Activated naive CD4-positive, alpha-beta T cell treated with anti-CD3 and anti-CD28 coated beads for 36 hours (primary cell): ENCODE results near the gene AKT1. TPM values are rescaled to one million over a fixed set of nuclear protein-coding genes. Genes with fewer than 3 reads are reported as not detected.

Source experiments
- CTCF ChIA-PET: fragments of 350-600 bp; sonication (Branson Sonifier 250); formaldehyde crosslinking; loops from one replicate; lab custom pipeline; 2021; ENCODE audit warnings: antibody characterized with exemption; lab: Charles Lee
- DNase-seq: peaks from one replicate; pipeline ENCODE4 v3.0.0-alpha.2; 2020
- H3K27ac Mint-ChIP-seq: one replicate; pipeline ENCODE4 v1.8.0; 2021; ENCODE audit warnings: mild to moderate bottlenecking, mixed read lengths
- H3K27me3 Mint-ChIP-seq: one replicate; pipeline ENCODE4 v1.8.0; 2021; ENCODE audit warnings: low read depth, mixed read lengths
- H3K36me3 Mint-ChIP-seq: one replicate; pipeline ENCODE4 v1.8.0; 2021; ENCODE audit warnings: low read depth, mixed read lengths
- H3K4me1 Mint-ChIP-seq: one replicate; pipeline ENCODE4 v1.8.0; 2021; ENCODE audit warnings: low read depth, mixed read lengths
- H3K4me3 Mint-ChIP-seq: one replicate; pipeline ENCODE4 v1.8.0; 2021; ENCODE audit warnings: mild to moderate bottlenecking, moderate library complexity, mixed read lengths
- H3K9me3 Mint-ChIP-seq: one replicate; pipeline ENCODE4 v1.8.0; 2021; ENCODE audit warnings: mixed read lengths
- intact Hi-C: fragments of 100-400 bp; cut with micrococcal nuclease; formaldehyde crosslinking; loops from one replicate; pipeline ENCODE4 v1.15.1; 2023
- total RNA-seq, 2 experiments: library from RNA; stranded (reverse); gene quantifications; one replicate each; pipeline ENCODE4 v1.2.3, GENCODE V29; 2021

AKT1 gene
- total RNA-seq, 2 experiments from 2014 or later = 114 to 115 TPM

GRCh38 chr14:104801520-104802393, 6.2 kb upstream of the AKT1 start:
- CTCF ChIA-PET = interaction anchor here (2.3 kb wide), 1 partner anchor 24 kb away, joined by 4 read pairs; no protein-coding TSS in a partner anchor
- H3K4me3 Mint-ChIP-seq = peak overlapping the region; percentile 78
- DNase-seq = no peak
- intact Hi-C loops = loop anchor here (2.0 kb wide), 2 partner anchors 33 to 49 kb away; partner anchors contain the start of gene SIVA1
- no peaks in the 10 kb centered on the region for H3K27me3 Mint-ChIP-seq
- peaks cover 21% of the 10 kb centered on the region for H3K4me1 Mint-ChIP-seq
- H3K36me3 Mint-ChIP-seq = peaks cover 2% of the 10 kb centered on the region
- H3K27ac Mint-ChIP-seq = no peak overlapping the region
- H3K9me3 Mint-ChIP-seq = no peaks in the 10 kb centered on the region

GRCh38 chr14:104800771-104801519, 5.4 kb upstream of the AKT1 start, which contains the start of gene ZBTB42:
Gene ZBTB42, plus strand, starts transcription at chr14:104801101. Its CDS starts 97 bp downstream, at chr14:104801198.
- no peak within 1 kb of the TSS for H3K27ac Mint-ChIP-seq
- H3K4me3 Mint-ChIP-seq = peak within 1 kb of the TSS; percentile 78
- intact Hi-C loops = loop anchor here (2.0 kb wide), 2 partner anchors 32 to 48 kb away; partner anchors contain the start of gene SIVA1
- peaks cover 24% of the 10 kb centered on the region for H3K4me1 Mint-ChIP-seq
- H3K27me3 Mint-ChIP-seq = no peaks in the 10 kb centered on the region
- CTCF ChIA-PET = interaction anchor here (0.9 to 2.3 kb wide), 2 partner anchors 16 to 25 kb away, joined by 3 to 4 read pairs; no protein-coding TSS in a partner anchor
- peak; percentile 75 for DNase-seq
- peaks cover 2% of the 10 kb centered on the region for H3K36me3 Mint-ChIP-seq
- no peaks in the 10 kb centered on the region for H3K9me3 Mint-ChIP-seq

DNA sequence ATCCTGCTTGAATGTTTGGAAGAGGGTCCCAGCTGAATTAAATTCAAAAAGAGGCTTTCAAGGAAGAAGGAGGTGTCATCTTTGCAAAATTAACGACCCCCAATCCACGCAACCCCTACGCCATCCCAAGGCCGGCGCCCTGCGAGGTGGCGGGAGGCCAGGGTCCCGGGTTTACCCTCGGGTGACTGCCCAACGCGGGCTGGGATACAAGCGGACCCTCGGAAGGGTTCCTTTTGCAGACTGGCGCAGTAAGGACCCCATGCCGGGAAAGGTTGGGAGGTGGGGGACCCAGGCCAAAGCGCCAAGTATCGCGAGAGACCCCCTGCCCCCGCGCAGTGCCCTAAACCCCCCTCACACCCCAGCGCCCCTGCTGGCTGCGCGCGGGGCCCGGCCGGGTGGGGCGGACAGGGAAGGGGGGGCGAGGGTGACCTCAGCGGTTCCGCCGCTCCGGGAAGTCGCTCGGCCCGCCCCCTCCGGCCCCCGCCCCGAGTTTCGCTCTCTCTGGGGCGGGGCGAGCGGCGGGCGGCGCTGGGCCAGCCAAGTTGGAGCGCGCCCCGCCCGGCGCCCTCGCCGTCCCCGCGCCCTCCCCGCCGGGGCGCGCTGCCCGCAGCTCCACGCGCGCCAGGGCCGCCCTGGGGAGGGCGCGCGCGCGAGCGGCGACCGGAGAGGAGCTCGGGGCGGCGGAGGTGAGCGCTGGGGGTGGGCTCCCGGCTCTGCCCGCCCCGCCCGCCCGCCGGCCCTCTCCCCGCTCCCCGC, 4.6 kb upstream of the AKT1 start:
- peak; percentile 77 for DNase-seq
- Mint-ChIP-seq H3K27ac (no peak overlapping the region), H3K4me1 (peaks cover 24% of the 10 kb centered on the region), H3K36me3 (peaks cover 2% of the 10 kb centered on the region), H3K27me3 (no peaks in the 10 kb centered on the region), H3K4me3 (peak overlapping the region; percentile 3), H3K9me3 (no peaks in the 10 kb centered on the region)
- intact Hi-C loops = loop anchor here (2.0 kb wide), 2 partner anchors 31 to 47 kb away; partner anchors contain the start of gene SIVA1
- CTCF ChIA-PET = interaction anchor here (0.9 to 2.3 kb wide), 2 partner anchors 17 to 25 kb away, joined by 3 to 4 read pairs; no protein-coding TSS in a partner anchor

DNA sequence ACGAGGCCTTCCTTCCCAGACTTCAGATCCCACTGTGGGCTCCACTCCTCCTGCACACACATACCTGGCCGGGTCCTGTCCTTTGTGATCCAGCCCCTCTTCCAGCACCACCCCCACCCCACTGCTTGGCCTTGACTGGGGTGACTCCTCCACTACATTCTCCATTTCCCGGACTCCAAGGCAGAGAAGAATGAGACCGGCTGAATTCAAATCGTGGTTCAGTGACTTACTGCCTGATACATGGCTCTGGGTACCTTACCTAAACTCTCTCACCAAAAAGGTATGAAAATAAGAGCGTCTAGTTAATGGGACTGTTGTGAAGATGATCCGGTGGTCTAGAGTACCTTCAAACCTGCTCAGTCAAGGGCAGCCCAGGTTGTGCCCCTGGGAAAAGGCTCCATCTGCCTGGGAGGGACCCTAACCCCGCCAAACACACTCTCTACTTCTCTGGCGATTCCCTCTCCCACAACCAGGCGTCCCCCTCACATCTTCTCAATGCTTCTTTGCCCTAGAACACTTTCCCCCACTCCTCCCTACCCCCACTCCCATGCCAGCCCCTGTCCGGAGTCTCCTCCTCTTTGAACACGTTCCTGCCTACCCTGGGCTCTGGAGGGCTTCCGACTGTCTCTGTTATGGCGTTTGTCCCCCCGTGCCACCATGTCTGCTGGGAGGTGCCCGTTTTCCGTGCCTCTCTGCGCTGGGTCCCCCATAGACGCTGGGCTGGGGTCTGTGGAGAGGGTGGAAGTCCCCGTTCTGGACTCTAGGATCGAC, 3.9 kb upstream of the AKT1 start:
- peaks cover 26% of the 10 kb centered on the region for H3K4me1 Mint-ChIP-seq
- intact Hi-C loops = loop anchor here (2.0 kb wide), 2 partner anchors 31 to 47 kb away; partner anchors contain the start of gene SIVA1
- peaks cover 2% of the 10 kb centered on the region for H3K36me3 Mint-ChIP-seq
- H3K27ac Mint-ChIP-seq = peak overlapping the region; percentile 13
- H3K9me3 Mint-ChIP-seq = no peaks in the 10 kb centered on the region
- H3K27me3 Mint-ChIP-seq = no peaks in the 10 kb centered on the region
- no peak for DNase-seq
- peak overlapping the region; percentile 3 for H3K4me3 Mint-ChIP-seq
- CTCF ChIA-PET = interaction anchor here (2.3 kb wide), 1 partner anchor 26 kb away, joined by 4 read pairs; no protein-coding TSS in a partner anchor

- no peak for DNase-seq
- Mint-ChIP-seq H3K27me3 (no peaks in the 10 kb centered on the region), H3K36me3 (peaks cover 2% of the 10 kb centered on the region), H3K27ac (peak overlapping the region; percentile 61), H3K9me3 (no peaks in the 10 kb centered on the region), H3K4me3 (peak overlapping the region; percentile 3), H3K4me1 (peaks cover 33% of the 10 kb centered on the region)
- CTCF ChIA-PET = no interaction called here
- intact Hi-C loops = no loop called here
These were observed 3.0 kb upstream of the AKT1 start for GRCh38 chr14:104798300-104799243.

DNA sequence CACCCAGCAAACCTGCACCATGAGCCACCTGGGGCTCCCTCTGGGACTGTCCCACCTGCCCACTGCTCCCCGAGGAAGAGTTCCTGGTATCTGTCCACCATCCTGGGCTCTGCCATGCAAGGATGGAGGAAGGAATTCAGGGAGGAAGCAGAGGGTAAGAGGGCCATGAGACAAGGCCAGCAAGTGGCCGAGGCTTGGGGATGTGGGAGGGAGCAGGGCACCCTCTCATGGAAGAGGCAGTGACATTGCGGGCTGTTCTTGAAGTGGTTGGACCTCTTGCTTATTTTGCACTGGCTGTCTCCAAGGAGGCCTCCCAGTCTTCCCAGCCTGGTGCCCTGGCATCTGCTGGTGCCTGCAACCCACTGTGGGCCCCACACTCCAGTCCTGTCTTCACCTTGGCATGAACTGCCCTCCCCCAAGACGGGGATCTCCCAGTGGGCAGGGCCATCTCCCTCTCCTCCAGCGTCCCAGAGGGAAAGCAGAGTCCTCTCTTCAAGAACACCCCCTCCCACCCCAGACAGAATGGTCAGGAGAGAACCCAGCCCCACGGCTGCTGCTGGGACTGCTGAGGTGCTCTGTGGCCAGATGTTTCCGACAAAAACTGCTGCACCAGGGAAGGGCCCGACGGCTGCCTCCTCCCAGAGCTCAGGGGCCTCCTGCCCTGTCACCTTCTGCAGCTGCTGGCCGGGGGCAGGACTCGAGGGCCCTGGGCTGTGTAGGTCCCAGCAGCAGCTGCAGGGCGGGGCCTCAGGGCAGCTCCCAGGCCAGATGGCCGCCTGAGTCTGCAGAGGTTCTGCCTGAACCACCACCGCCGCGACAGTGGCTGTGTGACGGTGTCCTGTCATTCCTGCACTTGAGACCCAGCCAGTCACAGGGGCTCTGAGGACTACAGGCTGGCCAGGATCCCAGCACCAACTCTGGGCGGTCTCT, 1.8 kb upstream of the AKT1 start:
- H3K4me3 Mint-ChIP-seq = no peak overlapping the region
- CTCF ChIA-PET = interaction anchor here (0.6 to 0.7 kb wide), 2 partner anchors 25 to 107 kb away, joined by 3 read pairs; no protein-coding TSS in a partner anchor
- DNase-seq = no peak
- no peaks in the 10 kb centered on the region for H3K9me3 Mint-ChIP-seq
- intact Hi-C loops = no loop called here
- no peaks in the 10 kb centered on the region for H3K27me3 Mint-ChIP-seq
- H3K36me3 Mint-ChIP-seq = peaks cover 1% of the 10 kb centered on the region
- H3K4me1 Mint-ChIP-seq = peaks cover 39% of the 10 kb centered on the region
- peak overlapping the region; percentile 18 for H3K27ac Mint-ChIP-seq

- Mint-ChIP-seq H3K36me3 (peaks cover 1% of the 10 kb centered on the region), H3K27me3 (no peaks in the 10 kb centered on the region), H3K4me3 (peak overlapping the region; percentile 64), H3K9me3 (no peaks in the 10 kb centered on the region), H3K4me1 (peaks cover 34% of the 10 kb centered on the region), H3K27ac (no peak overlapping the region)
- CTCF ChIA-PET = interaction anchor here (0.7 kb wide), 1 partner anchor 108 kb away, joined by 3 read pairs; no protein-coding TSS in a partner anchor
- no peak for DNase-seq
- intact Hi-C loops = loop anchor here (1.0 kb wide), 1 partner anchor 30 kb away; no protein-coding TSS in a partner anchor
These were observed 1.1 kb upstream of the AKT1 start for GRCh38 chr14:104796687-104797081.

DNA sequence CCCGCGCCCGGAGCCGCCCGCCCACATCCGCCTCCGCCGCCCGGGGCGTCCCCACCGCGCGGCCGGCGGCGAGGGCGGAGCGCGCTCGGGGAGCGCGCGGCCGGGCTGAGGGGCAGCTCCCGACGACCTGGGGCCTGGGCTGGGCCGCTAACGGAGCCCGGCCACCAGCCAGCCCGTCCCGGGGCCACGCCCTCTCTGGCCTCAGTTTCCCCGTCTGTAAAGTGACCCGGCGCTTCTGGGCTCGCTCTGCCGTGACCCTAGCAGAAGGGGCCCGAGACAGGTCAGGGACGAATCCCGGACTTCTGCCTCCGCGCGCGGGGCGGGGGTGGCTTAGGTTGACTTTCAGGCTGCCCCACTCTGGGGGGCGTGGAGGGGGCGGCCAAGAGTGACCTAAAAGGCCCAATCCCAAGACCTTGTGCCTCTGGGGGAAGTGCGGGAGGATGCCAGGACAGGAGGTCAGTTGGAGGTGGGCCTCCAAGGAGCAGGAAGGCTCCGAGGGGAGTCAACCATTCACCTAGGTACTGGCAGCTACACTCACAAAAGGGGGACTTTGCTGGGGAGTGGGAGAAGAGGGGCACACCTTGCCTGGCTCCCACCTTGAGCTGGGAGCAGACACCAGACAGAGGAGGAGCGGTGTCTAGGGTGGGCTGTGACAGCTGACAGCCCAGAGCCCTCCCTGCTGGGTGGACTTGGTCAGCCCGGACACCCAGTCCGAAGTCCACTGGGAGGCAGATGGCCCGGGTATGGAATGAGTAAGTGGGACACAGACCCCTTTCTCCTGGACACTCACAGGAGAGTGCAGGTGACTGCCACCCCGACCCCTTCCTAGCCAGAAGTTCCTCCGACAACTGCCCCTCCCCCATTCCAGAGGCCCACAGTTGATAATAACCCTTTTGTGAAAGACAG, 486 bp upstream of the AKT1 start:
- intact Hi-C loops = loop anchor here (1.0 kb wide), 1 partner anchor 30 kb away; no protein-coding TSS in a partner anchor
- Mint-ChIP-seq H3K4me3 (peak overlapping the region; percentile 64), H3K4me1 (peaks cover 36% of the 10 kb centered on the region), H3K36me3 (peaks cover 3% of the 10 kb centered on the region), H3K9me3 (no peaks in the 10 kb centered on the region), H3K27me3 (no peaks in the 10 kb centered on the region), H3K27ac (peak overlapping the region; percentile 65)
- CTCF ChIA-PET = interaction anchor here (0.7 kb wide), 1 partner anchor 108 kb away, joined by 3 read pairs; no protein-coding TSS in a partner anchor
- peak; percentile 60 for DNase-seq

DNA sequence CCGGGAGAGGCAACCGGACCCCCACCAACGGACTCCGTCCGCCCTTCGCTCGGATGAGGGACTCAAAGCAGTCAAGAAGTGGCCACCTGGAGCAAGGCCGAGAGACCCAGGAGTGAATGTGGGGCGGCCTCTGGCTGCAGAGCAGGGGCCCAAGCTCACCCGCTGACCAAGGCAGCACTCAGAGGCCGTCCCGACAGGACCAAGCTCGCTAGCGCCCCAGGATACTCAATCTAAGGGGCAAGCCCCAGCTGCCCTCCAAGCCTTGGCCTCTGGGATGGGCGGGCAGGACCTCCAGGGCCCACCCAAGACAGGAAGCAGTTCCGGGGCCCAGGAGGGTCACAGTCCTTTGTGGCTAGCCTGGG, 936 bp downstream of the AKT1 start:
- no peak for DNase-seq
- Mint-ChIP-seq H3K27ac (no peak overlapping the region), H3K27me3 (no peaks in the 10 kb centered on the region), H3K9me3 (no peaks in the 10 kb centered on the region), H3K36me3 (peaks cover 3% of the 10 kb centered on the region), H3K4me1 (peaks cover 36% of the 10 kb centered on the region), H3K4me3 (peak overlapping the region; percentile 84)
- intact Hi-C loops = loop anchor here (1.0 kb wide), 1 partner anchor 42 kb away; no protein-coding TSS in a partner anchor
- CTCF ChIA-PET = no interaction called here
